ENCODE data around the gene IL11. TPM values are rescaled to one million over a fixed set of nuclear protein-coding genes. Genes with fewer than 3 reads are reported as not detected.

IL11 gene
- total RNA-seq, 1 experiment from 2014 or later = 0.41 TPM

DNA sequence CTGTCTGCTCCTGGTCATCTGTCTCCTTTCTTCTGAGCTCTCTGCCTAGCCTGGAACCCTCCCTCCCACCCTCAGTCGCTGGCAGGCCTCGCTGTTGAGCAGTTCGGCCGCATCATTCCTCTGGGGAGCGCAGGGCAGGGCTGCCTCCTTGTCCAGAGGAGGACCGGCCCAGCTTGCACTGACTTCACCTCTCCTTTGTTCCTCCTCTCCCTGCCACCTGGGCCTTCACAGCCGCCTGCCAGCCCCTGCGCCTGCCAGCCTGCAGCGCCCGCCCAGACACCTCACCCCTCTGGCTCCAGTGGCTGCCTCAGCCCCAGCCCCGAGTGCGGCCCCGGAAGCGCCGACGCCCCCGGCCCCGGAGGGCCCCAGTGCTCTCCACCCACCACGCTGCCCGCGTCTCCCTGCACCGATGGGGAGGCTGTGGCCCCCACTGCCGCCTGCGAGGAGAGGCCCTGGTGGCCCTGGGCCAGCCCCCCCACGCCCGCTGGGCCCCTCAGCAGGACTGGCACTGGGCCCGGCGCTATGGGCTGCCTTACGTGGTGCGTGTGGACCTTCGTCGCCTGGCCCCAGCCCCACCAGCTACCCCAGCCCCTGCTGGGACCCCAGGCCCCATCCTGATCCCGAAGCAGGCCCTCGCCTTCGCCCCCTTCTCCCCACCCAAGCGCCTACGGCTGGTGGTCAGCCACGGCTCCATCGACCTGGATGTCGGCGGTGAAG, 23.4 kb downstream of the IL11 start:
- no peak for DNase-seq
- H3K9me2 ChIP-seq (replicated peaks; ENCODE audit: insufficient read depth, low read length) = no peaks in the 10 kb centered on the region
- H3K36me3 ChIP-seq (ENCODE audit: insufficient read depth, low read length) = no peaks in the 10 kb centered on the region
- H3K4me1 ChIP-seq (ENCODE audit: low read length) = peaks cover 1% of the 10 kb centered on the region
- peaks cover 7% of the 10 kb centered on the region; the same call in 1 of the 2 replicates for H4K20me1 ChIP-seq (ENCODE audit: insufficient read depth, low read depth, low read length)
- peaks cover 2% of the 10 kb centered on the region; the same call in 1 of the 2 replicates for H3K79me2 ChIP-seq (ENCODE audit: low read length)
- H3K27me3 ChIP-seq (ENCODE audit: low read length) = no peaks in the 10 kb centered on the region
- H3K4me2 ChIP-seq (ENCODE audit: low read depth, low read length, poor library complexity, severe bottlenecking) = no peak overlapping the region
- no peak overlapping the region for H3K9ac ChIP-seq (ENCODE audit: low read length)
- H3K9me3 ChIP-seq (ENCODE audit: low read length) = no peaks in the 10 kb centered on the region
- H3K27ac ChIP-seq (ENCODE audit: low read length) = no peak overlapping the region
- no peak overlapping the region for H3K4me3 ChIP-seq (ENCODE audit: low read length)
- no peak overlapping the region for H2AFZ ChIP-seq (ENCODE audit: low read length)

DNA sequence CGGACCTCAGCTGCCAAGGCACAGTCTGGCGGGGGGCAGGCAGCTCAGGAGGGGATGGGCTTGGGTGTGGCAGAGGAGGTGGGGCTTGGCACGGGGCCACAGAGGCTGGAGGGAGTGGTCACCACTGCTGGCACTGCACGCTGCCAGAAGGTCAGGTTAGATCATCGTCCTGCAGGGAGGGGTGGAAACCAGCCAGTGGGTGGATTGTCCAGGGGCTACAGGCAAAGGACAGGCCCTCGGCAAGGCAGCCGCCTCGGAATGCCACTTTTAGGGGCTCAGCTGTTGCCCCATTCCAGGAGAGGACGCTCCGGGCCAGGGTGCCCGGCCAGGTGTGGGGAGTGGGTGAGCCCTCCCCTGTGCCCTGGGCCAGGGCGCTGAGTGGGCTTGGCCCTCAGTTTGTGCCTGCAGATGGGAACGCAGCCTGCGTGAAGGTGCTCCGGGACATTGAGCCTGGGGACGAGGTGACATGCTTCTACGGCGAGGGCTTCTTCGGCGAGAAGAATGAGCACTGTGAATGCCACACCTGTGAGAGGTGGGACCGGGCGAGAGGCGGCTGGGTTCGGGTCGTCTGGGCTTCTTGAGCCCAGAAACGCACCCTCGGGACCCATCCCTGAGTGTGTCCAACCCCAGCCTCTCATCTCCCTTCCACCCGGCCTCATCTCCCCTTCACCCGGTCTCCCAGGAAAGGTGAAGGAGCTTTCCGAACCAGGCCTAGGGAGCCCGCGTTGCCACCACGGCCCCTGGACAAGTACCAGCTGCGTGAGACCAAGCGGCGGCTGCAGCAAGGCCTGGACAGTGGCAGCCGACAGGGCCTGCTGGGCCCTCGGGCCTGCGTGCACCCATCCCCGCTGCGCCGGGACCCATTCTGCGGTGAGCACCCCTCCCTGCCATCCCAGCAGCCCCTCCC, 24.2 kb downstream of the IL11 start:
- peaks cover 9% of the 10 kb centered on the region for H3K4me1 ChIP-seq (ENCODE audit: low read length)
- no peak overlapping the region for H3K4me2 ChIP-seq (ENCODE audit: low read depth, low read length, poor library complexity, severe bottlenecking)
- H2AFZ ChIP-seq (ENCODE audit: low read length) = no peak overlapping the region
- H3K27ac ChIP-seq (ENCODE audit: low read length) = no peak overlapping the region
- H3K36me3 ChIP-seq (ENCODE audit: insufficient read depth, low read length) = no peaks in the 10 kb centered on the region
- no peak for DNase-seq
- H3K79me2 ChIP-seq (ENCODE audit: low read length) = peaks cover 8% of the 10 kb centered on the region; the same call in 1 of the 2 replicates
- H3K9me3 ChIP-seq (ENCODE audit: low read length) = no peaks in the 10 kb centered on the region
- H3K4me3 ChIP-seq (ENCODE audit: low read length) = no peak overlapping the region
- H3K27me3 ChIP-seq (ENCODE audit: low read length) = no peaks in the 10 kb centered on the region
- no peak overlapping the region for H3K9ac ChIP-seq (ENCODE audit: low read length)
- peaks cover 13% of the 10 kb centered on the region; the same call in 1 of the 2 replicates for H4K20me1 ChIP-seq (ENCODE audit: insufficient read depth, low read depth, low read length)
- H3K9me2 ChIP-seq (replicated peaks; ENCODE audit: insufficient read depth, low read length) = no peaks in the 10 kb centered on the region

DNA sequence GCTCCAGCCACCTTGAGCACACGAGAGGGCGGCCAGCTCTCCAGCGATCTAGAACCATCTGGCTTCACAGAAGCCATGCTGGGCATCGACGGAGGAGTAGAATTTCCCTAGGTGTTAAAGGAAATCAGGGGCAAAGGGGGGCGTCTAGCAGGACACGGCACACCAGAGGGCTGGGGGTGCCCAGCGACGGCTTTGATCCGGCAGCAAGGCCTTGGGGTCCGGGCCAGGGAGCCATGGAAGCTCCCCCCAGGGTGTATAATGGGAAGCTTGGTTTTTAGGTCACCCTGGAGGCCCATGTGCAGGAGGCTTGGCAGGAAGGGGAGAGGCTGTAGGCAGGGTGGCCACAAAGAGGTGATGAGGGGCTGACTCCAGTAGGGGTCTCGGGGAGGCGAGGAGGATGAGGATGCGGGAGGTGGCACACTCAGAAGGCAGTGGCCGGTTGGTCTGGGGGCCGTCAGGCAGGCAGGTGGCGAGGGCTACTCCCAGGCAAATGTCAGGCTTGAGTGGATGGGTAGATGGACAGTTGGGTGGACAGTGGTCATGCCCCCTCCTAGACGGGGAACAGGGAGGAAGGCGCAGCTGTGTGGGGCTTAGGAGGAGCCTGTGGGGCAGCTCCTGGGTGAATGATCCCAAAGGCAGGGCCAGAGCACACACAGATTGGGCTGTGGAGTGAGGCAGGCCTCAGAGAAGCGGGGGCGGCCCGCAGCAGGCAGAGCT, 25.0 kb downstream of the IL11 start:
- no peak overlapping the region for H3K27ac ChIP-seq (ENCODE audit: low read length)
- 0 out of 2 replicates have a peak, but pooled peaks cover 13% of the 10 kb centered on the region for H4K20me1 ChIP-seq (ENCODE audit: insufficient read depth, low read depth, low read length)
- DNase-seq = no peak
- no peak overlapping the region for H3K4me3 ChIP-seq (ENCODE audit: low read length)
- no peaks in the 10 kb centered on the region for H3K9me2 ChIP-seq (replicated peaks; ENCODE audit: insufficient read depth, low read length)
- H2AFZ ChIP-seq (ENCODE audit: low read length) = no peak overlapping the region
- H3K4me1 ChIP-seq (ENCODE audit: low read length) = peaks cover 15% of the 10 kb centered on the region
- H3K27me3 ChIP-seq (ENCODE audit: low read length) = no peaks in the 10 kb centered on the region
- H3K79me2 ChIP-seq (ENCODE audit: low read length) = peaks cover 14% of the 10 kb centered on the region
- no peak overlapping the region for H3K4me2 ChIP-seq (ENCODE audit: low read depth, low read length, poor library complexity, severe bottlenecking)
- H3K9ac ChIP-seq (ENCODE audit: low read length) = no peak overlapping the region
- no peaks in the 10 kb centered on the region for H3K9me3 ChIP-seq (ENCODE audit: low read length)
- H3K36me3 ChIP-seq (ENCODE audit: insufficient read depth, low read length) = no peaks in the 10 kb centered on the region

DNA sequence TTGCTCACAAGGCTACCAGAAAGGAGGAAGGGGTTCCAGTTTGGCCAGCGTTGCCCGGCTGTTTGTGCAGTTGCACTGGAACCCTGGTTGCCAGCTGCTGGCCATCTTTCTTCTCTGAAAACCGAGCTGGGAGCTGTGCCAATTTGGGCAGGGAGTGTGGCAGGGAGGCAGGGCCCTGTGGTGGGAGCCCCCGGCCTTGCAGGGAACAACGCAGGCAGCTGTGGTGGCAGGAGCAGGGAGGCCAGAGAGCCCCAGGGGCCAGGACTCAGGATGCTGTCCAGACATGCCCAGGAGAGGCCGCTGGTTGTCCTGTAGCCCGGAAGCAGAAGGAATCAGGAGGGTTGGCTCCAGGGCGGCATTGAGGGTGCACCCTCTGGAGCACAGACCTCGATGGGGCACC, 25.8 kb downstream of the IL11 start:
- Histone ChIP-seq H4K20me1 (ENCODE audit: insufficient read depth, low read depth, low read length) (0 out of 2 replicates have a peak, but pooled peaks cover 13% of the 10 kb centered on the region), H3K36me3 (ENCODE audit: insufficient read depth, low read length) (no peaks in the 10 kb centered on the region), H3K4me1 (ENCODE audit: low read length) (peaks cover 15% of the 10 kb centered on the region), H3K27me3 (ENCODE audit: low read length) (no peaks in the 10 kb centered on the region), H3K4me2 (ENCODE audit: low read depth, low read length, poor library complexity, severe bottlenecking) (no peak overlapping the region), H3K4me3 (ENCODE audit: low read length) (no peak overlapping the region), H3K9me2 (replicated peaks; ENCODE audit: insufficient read depth, low read length) (no peaks in the 10 kb centered on the region), H3K9ac (ENCODE audit: low read length) (no peak overlapping the region), H3K9me3 (ENCODE audit: low read length) (no peaks in the 10 kb centered on the region), H3K79me2 (ENCODE audit: low read length) (peaks cover 17% of the 10 kb centered on the region), H2AFZ (ENCODE audit: low read length) (no peak overlapping the region), H3K27ac (ENCODE audit: low read length) (no peak overlapping the region)
- no peak for DNase-seq

DNA sequence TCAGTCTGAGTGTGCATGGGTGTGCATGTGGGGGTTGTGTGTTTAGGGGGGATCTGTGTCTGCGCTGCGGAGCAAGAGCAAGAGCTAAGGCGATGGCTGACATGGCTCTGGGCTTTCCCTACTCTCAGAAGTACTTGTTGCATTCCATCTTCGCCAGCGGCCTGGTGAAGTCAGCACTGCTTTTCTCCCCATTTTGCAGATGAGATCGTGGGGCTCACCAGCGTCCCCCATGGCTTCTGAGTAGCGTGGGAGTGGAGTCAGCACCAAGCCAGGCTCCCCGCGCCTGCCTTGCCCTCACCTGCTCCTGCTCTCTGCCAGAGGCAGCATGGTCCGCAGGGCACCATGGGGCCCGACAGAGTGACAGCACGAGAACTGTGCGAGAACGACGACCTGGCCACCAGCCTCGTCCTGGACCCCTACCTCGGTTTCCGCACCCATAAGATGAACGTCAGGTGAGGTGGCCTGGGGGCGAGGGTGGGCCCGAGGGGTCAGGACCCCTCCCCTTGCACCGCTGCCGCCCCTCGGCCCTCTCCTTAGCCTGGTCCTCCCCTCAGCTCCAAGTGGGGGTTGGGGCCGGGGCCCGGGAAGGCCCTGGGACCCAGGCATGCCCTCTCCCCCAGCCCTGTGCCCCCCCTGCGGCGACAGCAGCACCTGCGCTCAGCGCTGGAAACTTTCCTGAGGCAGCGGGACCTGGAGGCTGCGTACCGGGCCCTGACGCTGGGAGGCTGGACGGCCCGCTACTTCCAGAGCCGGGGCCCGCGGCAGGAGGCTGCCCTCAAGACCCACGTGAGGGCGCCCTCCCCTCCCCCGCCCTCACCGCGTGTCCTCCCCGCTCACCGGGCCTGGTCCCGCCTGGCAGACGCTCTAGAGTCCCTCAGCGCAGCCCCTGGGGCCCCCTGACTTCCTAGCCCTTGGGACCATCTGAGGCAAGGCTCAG, 28.4 kb downstream of the IL11 start:
- H3K4me3 ChIP-seq (ENCODE audit: low read length) = peak overlapping the region; percentile 100
- peak overlapping the region; percentile 100 for H3K4me2 ChIP-seq (ENCODE audit: low read depth, low read length, poor library complexity, severe bottlenecking)
- no peak for DNase-seq

DNA sequence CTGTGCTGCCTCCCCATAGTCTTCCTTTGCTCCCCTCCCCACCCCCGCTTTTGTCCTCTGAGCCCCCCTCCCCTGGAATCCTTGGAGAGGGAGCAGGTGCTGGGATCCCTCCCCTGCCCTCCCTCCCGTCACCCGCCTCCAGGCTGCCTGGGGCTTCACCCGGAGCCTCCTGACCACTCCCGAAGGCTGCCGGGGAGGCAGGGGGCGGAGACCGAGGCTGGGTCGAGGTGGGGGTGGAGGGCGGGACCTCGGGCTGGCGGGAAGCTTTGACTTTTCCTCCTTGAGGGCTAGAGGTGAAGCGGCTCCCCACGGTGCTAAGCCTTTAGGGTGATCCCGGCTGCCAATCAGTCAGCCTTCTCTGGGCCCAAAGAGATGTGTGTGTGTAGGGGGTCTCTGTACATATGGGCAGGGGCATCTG, 29.1 kb downstream of the IL11 start:
- Histone ChIP-seq H2AFZ (ENCODE audit: low read length) (no peak overlapping the region), H3K9me2 (replicated peaks; ENCODE audit: insufficient read depth, low read length) (no peaks in the 10 kb centered on the region), H3K4me2 (ENCODE audit: low read depth, low read length, poor library complexity, severe bottlenecking) (peak overlapping the region; percentile 100), H3K27ac (ENCODE audit: low read length) (peak overlapping the region; percentile 73; the same call in 1 of the 2 replicates), H3K9ac (ENCODE audit: low read length) (peak overlapping the region; percentile 100), H4K20me1 (ENCODE audit: insufficient read depth, low read depth, low read length) (0 out of 2 replicates have a peak, but pooled peaks cover 13% of the 10 kb centered on the region), H3K36me3 (ENCODE audit: insufficient read depth, low read length) (no peaks in the 10 kb centered on the region), H3K27me3 (ENCODE audit: low read length) (no peaks in the 10 kb centered on the region), H3K4me3 (ENCODE audit: low read length) (peak overlapping the region; percentile 100), H3K79me2 (ENCODE audit: low read length) (peaks cover 17% of the 10 kb centered on the region), H3K4me1 (ENCODE audit: low read length) (peaks cover 24% of the 10 kb centered on the region), H3K9me3 (ENCODE audit: low read length) (no peaks in the 10 kb centered on the region)
- DNase-seq = peak; percentile 88

More for the DNA sequence above, 28.4 kb downstream of the IL11 start:
- Histone ChIP-seq H3K9me2 (replicated peaks; ENCODE audit: insufficient read depth, low read length) (no peaks in the 10 kb centered on the region), H3K9me3 (ENCODE audit: low read length) (no peaks in the 10 kb centered on the region), H4K20me1 (ENCODE audit: insufficient read depth, low read depth, low read length) (0 out of 2 replicates have a peak, but pooled peaks cover 13% of the 10 kb centered on the region), H3K27me3 (ENCODE audit: low read length) (no peaks in the 10 kb centered on the region), H2AFZ (ENCODE audit: low read length) (no peak overlapping the region), H3K27ac (ENCODE audit: low read length) (no peak overlapping the region), H3K4me1 (ENCODE audit: low read length) (peaks cover 24% of the 10 kb centered on the region), H3K9ac (ENCODE audit: low read length) (peak overlapping the region; percentile 100), H3K36me3 (ENCODE audit: insufficient read depth, low read length) (no peaks in the 10 kb centered on the region), H3K79me2 (ENCODE audit: low read length) (peaks cover 17% of the 10 kb centered on the region)

DNA sequence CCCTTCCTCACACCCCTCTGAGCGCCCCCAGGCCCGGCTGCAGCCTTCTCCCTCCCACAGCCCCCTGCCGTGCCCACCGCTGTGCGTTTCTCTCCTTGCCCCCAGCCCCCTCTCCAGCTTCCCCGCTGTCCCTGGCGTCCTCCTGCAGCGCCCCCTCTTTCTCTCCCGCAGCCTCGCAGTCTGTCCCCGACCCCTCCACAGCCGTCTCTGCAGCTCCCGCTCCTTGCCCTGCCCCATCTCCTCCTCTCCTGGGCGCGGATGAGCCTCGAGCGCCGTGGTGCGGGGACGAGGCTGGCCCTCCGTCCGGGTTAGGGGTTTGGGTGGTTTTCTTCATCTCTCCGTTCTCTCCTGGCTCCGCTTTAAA, 29.5 kb downstream of the IL11 start:
- 0 out of 2 replicates have a peak, but pooled peaks cover 13% of the 10 kb centered on the region for H4K20me1 ChIP-seq (ENCODE audit: insufficient read depth, low read depth, low read length)
- peak overlapping the region; percentile 73 for H3K27ac ChIP-seq (ENCODE audit: low read length)
- H3K9me2 ChIP-seq (replicated peaks; ENCODE audit: insufficient read depth, low read length) = no peaks in the 10 kb centered on the region
- H3K4me2 ChIP-seq (ENCODE audit: low read depth, low read length, poor library complexity, severe bottlenecking) = peak overlapping the region; percentile 100
- H3K4me3 ChIP-seq (ENCODE audit: low read length) = peak overlapping the region; percentile 100
- peaks cover 17% of the 10 kb centered on the region for H3K79me2 ChIP-seq (ENCODE audit: low read length)
- H2AFZ ChIP-seq (ENCODE audit: low read length) = no peak overlapping the region
- peak; percentile 75 for DNase-seq
- H3K9me3 ChIP-seq (ENCODE audit: low read length) = no peaks in the 10 kb centered on the region
- H3K36me3 ChIP-seq (ENCODE audit: insufficient read depth, low read length) = no peaks in the 10 kb centered on the region
- peak overlapping the region; percentile 100 for H3K9ac ChIP-seq (ENCODE audit: low read length)
- peaks cover 24% of the 10 kb centered on the region for H3K4me1 ChIP-seq (ENCODE audit: low read length)
- H3K27me3 ChIP-seq (ENCODE audit: low read length) = no peaks in the 10 kb centered on the region
